ENCODE data around the gene ANKMY1.

Gene ANKMY1

GRCh38 chr2:240507060-240507777 is 50.6 kb downstream of the ANKMY1 start:
- TF ChIP-seq, protein P1, sequence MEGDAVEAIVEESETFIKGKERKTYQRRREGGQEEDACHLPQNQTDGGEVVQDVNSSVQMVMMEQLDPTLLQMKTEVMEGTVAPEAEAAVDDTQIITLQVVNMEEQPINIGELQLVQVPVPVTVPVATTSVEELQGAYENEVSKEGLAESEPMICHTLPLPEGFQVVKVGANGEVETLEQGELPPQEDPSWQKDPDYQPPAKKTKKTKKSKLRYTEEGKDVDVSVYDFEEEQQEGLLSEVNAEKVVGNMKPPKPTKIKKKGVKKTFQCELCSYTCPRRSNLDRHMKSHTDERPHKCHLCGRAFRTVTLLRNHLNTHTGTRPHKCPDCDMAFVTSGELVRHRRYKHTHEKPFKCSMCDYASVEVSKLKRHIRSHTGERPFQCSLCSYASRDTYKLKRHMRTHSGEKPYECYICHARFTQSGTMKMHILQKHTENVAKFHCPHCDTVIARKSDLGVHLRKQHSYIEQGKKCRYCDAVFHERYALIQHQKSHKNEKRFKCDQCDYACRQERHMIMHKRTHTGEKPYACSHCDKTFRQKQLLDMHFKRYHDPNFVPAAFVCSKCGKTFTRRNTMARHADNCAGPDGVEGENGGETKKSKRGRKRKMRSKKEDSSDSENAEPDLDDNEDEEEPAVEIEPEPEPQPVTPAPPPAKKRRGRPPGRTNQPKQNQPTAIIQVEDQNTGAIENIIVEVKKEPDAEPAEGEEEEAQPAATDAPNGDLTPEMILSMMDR (IDR thresholded peaks at IDR 0.05; ENCODE audit: control insufficient read depth, insufficient read depth, low read depth, low read length, missing control alignments), result no peak
- no peak overlapping the region for H3K4me3 ChIP-seq (ENCODE audit: control insufficient read depth, low read depth, low read length)
- DNase-seq (ENCODE audit: low read depth), result no peak

DNA sequence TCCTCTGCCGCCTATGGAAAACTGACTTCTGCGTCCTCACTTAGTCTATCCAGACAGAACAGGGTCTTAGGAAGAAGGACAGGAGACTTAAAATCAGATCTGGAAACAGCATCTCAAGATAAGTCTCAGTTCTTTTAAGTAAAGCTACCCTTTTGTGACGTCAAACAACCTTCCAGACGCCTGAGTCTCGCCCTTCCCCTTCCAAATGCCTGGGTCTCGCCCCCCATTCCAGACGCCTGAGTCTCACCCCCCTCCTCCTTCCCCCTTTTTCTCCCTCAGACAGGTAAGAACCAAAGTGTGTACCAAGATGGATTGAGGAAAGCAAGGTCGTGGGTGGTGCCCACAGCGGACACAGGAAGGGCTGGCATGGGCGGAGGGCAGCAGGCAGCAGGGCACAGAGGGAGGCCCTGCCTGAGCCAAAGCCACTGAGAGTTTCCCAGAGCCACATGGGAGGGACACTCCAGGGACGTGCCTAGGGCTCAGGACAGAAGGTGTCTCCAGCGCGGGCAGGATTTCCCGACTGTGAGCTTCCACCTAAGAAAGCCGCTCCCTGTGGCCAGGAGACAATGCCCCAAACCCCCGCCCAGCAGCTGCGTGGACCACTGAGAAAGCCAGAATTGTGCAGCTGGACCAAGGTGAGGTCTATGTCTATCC is 51.3 kb downstream of the ANKMY1 start:
- no peak overlapping the region for H3K4me3 ChIP-seq (ENCODE audit: control insufficient read depth, low read depth, low read length)
- TF ChIP-seq, protein P1 (IDR thresholded peaks at IDR 0.05; ENCODE audit: control insufficient read depth, insufficient read depth, low read depth, low read length, missing control alignments), result no peak
- no peak for DNase-seq (ENCODE audit: low read depth)

GRCh38 chr2:240505910-240506309 is 51.9 kb downstream of the ANKMY1 start:
- H3K4me3 ChIP-seq (ENCODE audit: control insufficient read depth, low read depth, low read length), result no peak overlapping the region
- DNase-seq (ENCODE audit: low read depth), result no peak
- TF ChIP-seq, protein P1 (IDR thresholded peaks at IDR 0.05; ENCODE audit: control insufficient read depth, insufficient read depth, low read depth, low read length, missing control alignments), result no peak

DNA sequence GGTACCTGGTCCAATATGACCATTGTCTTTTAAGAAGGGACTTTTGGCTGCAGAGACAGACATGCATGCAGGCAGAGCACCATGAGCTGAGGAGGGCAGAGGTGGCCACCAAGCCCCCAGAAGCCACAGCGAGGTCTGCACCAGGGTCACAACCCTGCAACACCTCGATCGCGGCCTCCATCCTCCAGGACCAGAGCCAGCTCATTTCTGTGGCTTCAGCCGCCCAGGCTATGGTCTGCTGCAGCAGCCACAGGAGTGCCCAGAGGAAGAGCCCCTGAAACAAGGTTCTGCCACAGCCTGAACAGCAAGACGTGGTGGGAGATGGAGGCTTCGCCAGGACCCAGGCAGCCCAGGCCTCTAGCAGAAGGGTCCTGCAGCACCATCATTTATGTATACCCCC is 53.9 kb downstream of the ANKMY1 start:
- DNase-seq (ENCODE audit: low read depth), result no peak
- H3K4me3 ChIP-seq (ENCODE audit: control insufficient read depth, low read depth, low read length), result no peak overlapping the region
- TF ChIP-seq, protein P1 (IDR thresholded peaks at IDR 0.05; ENCODE audit: control insufficient read depth, insufficient read depth, low read depth, low read length, missing control alignments), result no peak

GRCh38 chr2:240503375-240503774 is 54.4 kb downstream of the ANKMY1 start:
- no peak overlapping the region for H3K4me3 ChIP-seq (ENCODE audit: control insufficient read depth, low read depth, low read length)
- DNase-seq (ENCODE audit: low read depth), result no peak
- TF ChIP-seq, protein P1 (IDR thresholded peaks at IDR 0.05; ENCODE audit: control insufficient read depth, insufficient read depth, low read depth, low read length, missing control alignments), result no peak

- TF ChIP-seq, protein P1 (IDR thresholded peaks at IDR 0.05; ENCODE audit: control insufficient read depth, insufficient read depth, low read depth, low read length, missing control alignments), result no peak
- H3K4me3 ChIP-seq (ENCODE audit: control insufficient read depth, low read depth, low read length), result no peak overlapping the region
- DNase-seq (ENCODE audit: low read depth), result no peak
Observed at GRCh38 chr2:240502430-240503121, 55.2 kb downstream of the ANKMY1 start.

Measured in AG09309 (cell line).